HepG2 (cell line): ENCODE data around the gene DIP2C.

ENCODE experiments used
- BCL6 ChIP-seq: IDR thresholded peaks from 2 replicates; pipeline ENCODE4 v1.6.1; 2016; ENCODE audit warnings: missing genetic modification reagents, missing compliant biosample characterization
- HCFC1 ChIP-seq: fragments of 150-350 bp; IDR thresholded peaks from 2 replicates; pipeline ENCODE4 v1.6.1; 2014; ENCODE audit warnings: low read depth, low read length
- JUNB ChIP-seq: sonication (generic); formaldehyde crosslinking; IDR thresholded peaks from 2 replicates; pipeline ENCODE4 v1.8.0; 2022; ENCODE audit warnings: missing genetic modification reagents, mild to moderate bottlenecking, borderline replicate concordance
- KDM5B ChIP-seq: sonication (generic); formaldehyde crosslinking; IDR thresholded peaks from 2 replicates; pipeline ENCODE4 v1.4.0; 2020; ENCODE audit warnings: missing genetic modification reagents, mild to moderate bottlenecking, borderline replicate concordance
- MYNN ChIP-seq: sonication (generic); formaldehyde crosslinking; IDR thresholded peaks from 2 replicates; pipeline ENCODE4 v1.4.0; 2020; ENCODE audit warnings: mild to moderate bottlenecking, low read depth, missing genetic modification reagents
- RNF2 ChIP-seq: fragments of 450-650 bp; conservative IDR thresholded peaks from 2 replicates; pipeline ENCODE4 v1.6.1; 2016; ENCODE audit warnings: low read depth
- TCF7 ChIP-seq: sonication (generic); IDR thresholded peaks from 2 replicates; pipeline ENCODE4 v1.6.1; 2016; ENCODE audit warnings: antibody characterized with exemption, low read depth
- ZSCAN12 ChIP-seq: sonication (generic); formaldehyde crosslinking; IDR thresholded peaks from 2 replicates; pipeline ENCODE4 v1.9.0; 2021; ENCODE audit warnings: mild to moderate bottlenecking, missing genetic modification reagents
- TF ChIP-seq, protein P1 (sequence below): IDR thresholded peaks from 2 replicates; pipeline ENCODE4 v1.6.1; 2016; ENCODE audit warnings: low read depth, missing genetic modification reagents, missing compliant biosample characterization
- TF ChIP-seq, protein P2 (sequence below): sonication (generic); formaldehyde crosslinking; IDR thresholded peaks from 2 replicates; pipeline ENCODE4 v1.5.0; 2020; ENCODE audit warnings: mild to moderate bottlenecking, missing genetic modification reagents, moderate library complexity

DNA sequence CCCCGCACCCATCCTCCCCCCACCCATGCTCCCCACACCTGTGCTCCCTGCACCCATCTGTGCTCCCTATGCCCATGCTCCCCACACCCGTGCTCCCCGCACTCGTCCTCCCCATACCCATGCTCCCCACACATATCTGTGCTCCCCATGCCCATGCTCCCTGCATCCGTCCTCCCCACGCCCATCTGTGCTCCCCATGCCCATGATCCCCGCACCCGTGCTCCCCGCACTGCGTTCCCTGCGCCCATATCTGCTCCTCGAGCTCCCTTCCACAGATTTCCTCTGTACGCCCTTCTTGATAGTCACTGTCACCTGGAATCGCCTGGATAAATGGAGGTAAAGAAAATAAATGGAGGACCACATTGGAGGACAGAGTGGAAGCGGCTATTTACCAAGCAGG is 9.9 kb downstream of the DIP2C start:
- TF ChIP-seq RNF2 (no peak), JUNB (CRISPR knock-in tag) (no peak), ZSCAN12 (CRISPR knock-in tag) (no peak), MYNN (CRISPR knock-in tag) (no peak), HCFC1 (no peak), KDM5B (CRISPR knock-in tag) (no peak), TCF7 (no peak), BCL6 (CRISPR knock-in tag) (no peak)
- TF ChIP-seq, protein P1, sequence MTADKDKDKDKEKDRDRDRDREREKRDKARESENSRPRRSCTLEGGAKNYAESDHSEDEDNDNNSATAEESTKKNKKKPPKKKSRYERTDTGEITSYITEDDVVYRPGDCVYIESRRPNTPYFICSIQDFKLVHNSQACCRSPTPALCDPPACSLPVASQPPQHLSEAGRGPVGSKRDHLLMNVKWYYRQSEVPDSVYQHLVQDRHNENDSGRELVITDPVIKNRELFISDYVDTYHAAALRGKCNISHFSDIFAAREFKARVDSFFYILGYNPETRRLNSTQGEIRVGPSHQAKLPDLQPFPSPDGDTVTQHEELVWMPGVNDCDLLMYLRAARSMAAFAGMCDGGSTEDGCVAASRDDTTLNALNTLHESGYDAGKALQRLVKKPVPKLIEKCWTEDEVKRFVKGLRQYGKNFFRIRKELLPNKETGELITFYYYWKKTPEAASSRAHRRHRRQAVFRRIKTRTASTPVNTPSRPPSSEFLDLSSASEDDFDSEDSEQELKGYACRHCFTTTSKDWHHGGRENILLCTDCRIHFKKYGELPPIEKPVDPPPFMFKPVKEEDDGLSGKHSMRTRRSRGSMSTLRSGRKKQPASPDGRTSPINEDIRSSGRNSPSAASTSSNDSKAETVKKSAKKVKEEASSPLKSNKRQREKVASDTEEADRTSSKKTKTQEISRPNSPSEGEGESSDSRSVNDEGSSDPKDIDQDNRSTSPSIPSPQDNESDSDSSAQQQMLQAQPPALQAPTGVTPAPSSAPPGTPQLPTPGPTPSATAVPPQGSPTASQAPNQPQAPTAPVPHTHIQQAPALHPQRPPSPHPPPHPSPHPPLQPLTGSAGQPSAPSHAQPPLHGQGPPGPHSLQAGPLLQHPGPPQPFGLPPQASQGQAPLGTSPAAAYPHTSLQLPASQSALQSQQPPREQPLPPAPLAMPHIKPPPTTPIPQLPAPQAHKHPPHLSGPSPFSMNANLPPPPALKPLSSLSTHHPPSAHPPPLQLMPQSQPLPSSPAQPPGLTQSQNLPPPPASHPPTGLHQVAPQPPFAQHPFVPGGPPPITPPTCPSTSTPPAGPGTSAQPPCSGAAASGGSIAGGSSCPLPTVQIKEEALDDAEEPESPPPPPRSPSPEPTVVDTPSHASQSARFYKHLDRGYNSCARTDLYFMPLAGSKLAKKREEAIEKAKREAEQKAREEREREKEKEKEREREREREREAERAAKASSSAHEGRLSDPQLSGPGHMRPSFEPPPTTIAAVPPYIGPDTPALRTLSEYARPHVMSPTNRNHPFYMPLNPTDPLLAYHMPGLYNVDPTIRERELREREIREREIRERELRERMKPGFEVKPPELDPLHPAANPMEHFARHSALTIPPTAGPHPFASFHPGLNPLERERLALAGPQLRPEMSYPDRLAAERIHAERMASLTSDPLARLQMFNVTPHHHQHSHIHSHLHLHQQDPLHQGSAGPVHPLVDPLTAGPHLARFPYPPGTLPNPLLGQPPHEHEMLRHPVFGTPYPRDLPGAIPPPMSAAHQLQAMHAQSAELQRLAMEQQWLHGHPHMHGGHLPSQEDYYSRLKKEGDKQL = no peak
- TF ChIP-seq, protein P2, sequence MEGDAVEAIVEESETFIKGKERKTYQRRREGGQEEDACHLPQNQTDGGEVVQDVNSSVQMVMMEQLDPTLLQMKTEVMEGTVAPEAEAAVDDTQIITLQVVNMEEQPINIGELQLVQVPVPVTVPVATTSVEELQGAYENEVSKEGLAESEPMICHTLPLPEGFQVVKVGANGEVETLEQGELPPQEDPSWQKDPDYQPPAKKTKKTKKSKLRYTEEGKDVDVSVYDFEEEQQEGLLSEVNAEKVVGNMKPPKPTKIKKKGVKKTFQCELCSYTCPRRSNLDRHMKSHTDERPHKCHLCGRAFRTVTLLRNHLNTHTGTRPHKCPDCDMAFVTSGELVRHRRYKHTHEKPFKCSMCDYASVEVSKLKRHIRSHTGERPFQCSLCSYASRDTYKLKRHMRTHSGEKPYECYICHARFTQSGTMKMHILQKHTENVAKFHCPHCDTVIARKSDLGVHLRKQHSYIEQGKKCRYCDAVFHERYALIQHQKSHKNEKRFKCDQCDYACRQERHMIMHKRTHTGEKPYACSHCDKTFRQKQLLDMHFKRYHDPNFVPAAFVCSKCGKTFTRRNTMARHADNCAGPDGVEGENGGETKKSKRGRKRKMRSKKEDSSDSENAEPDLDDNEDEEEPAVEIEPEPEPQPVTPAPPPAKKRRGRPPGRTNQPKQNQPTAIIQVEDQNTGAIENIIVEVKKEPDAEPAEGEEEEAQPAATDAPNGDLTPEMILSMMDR (CRISPR knock-in tag) = no peak
